ENCODE data around the gene OXSM.
A peak's percentile ranks its signal among the peaks of the same experiment; 100 is the strongest.

The OXSM gene

DNA sequence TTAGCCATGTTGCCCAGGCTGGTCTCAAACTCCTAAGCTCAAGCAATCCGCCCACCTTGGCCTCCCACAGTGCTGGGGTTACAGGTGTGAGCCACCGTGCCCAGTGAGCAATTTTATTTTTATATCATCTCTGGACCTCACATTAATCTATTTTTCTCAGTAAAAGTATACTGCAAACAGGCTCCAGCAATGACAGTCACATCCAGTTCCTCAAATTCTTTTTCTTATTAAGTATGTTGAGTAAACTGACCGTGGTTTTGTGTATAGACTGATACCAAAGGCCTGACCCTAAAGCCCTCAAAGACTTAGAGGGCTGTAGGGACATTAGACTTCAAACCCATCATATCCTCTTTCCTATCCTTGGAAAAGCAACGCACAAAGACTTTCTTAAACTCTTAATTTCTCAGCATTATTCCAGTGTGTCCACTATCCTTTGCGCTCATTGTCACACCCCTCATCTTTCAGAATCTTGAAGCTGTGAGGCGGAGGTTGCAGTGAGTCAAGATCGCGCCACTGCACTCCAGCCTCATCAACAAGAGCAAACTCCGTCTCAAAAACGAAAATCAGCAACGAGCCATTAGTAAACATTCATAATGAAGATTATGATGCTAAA, 8.6 kb upstream of the OXSM start:
- Histone ChIP-seq H3K4me1 (ENCODE audit: control insufficient read depth, insufficient read depth, low read length) (peaks cover 12% of the 10 kb centered on the region), H3K27ac (ENCODE audit: low read depth, low read length) (no peak overlapping the region), H3K4me3 (ENCODE audit: low read depth, low read length) (peak overlapping the region; percentile 93; the same call in 1 of the 2 replicates), H3K36me3 (ENCODE audit: control insufficient read depth, insufficient read depth, low read length) (peaks cover 20% of the 10 kb centered on the region), H3K27me3 (ENCODE audit: control insufficient read depth, insufficient read depth, low read length) (peaks cover 4% of the 10 kb centered on the region; the same call in 1 of the 2 replicates), H3K9me3 (ENCODE audit: control insufficient read depth, insufficient read depth, low read length) (no peaks in the 10 kb centered on the region), H3K9ac (ENCODE audit: low read depth, low read length) (no peak overlapping the region)

DNA sequence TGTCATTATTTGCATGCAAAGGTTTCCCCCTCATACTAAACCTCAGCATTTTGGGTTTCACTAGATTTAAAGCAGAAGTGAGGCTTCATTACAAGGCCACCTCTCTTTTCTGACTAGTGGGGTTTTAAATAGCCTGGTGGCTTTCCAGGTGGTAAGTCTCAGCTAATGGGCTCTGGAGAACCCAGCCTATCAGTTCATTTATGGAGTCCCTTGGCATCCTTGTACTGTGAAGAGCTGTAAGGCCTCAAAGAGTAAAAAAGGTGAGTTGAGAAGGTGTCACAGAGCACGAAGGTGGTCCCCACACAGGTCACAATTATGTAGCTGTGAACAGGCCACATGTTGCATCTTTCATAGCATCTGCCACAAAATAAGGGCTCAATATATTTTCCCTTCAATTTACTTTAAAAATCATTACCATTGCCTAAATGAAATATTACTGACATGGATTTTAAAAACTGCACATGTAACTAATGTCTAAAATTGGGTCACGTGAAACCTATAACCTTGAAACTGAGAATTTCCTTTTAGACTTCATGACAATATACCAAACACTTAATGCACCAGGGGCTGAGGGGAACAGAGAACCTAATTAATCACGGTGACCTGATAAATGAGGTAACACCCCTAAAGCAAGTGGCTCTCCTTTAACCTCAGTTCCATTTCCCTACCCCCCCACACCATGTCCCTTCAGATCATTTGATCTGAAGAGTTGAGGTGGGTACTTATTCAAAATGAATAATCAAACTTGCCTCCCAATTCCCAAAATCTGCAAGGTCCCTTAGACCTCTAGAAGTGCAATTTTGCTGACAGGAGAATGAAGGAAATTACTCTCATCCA, 7.9 kb upstream of the OXSM start:
- H3K4me1 ChIP-seq (ENCODE audit: control insufficient read depth, insufficient read depth, low read length), result peaks cover 12% of the 10 kb centered on the region
- peak overlapping the region; percentile 93 for H3K4me3 ChIP-seq (ENCODE audit: low read depth, low read length)
- peaks cover 4% of the 10 kb centered on the region; the same call in 1 of the 2 replicates for H3K27me3 ChIP-seq (ENCODE audit: control insufficient read depth, insufficient read depth, low read length)
- no peak overlapping the region for H3K9ac ChIP-seq (ENCODE audit: low read depth, low read length)
- peaks cover 13% of the 10 kb centered on the region for H3K36me3 ChIP-seq (ENCODE audit: control insufficient read depth, insufficient read depth, low read length)
- no peaks in the 10 kb centered on the region for H3K9me3 ChIP-seq (ENCODE audit: control insufficient read depth, insufficient read depth, low read length)
- H3K27ac ChIP-seq (ENCODE audit: low read depth, low read length), result no peak overlapping the region

DNA sequence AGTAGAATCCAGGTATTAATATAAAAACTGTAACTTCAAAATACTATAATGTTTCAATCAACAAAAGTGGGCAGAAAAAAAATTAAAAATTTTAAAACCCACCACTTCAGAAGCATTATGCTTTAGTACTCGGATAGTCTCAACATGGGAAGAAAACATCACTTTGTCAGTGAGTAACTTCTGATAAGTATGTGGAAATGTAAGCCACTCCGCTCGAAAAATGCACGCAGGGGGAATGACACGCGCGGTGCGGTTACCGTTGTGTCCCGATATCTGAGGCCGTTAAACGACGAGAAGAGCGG, 7.3 kb upstream of the OXSM start:
- Histone ChIP-seq H3K27me3 (ENCODE audit: control insufficient read depth, insufficient read depth, low read length) (peaks cover 4% of the 10 kb centered on the region; the same call in 1 of the 2 replicates), H3K36me3 (ENCODE audit: control insufficient read depth, insufficient read depth, low read length) (peaks cover 9% of the 10 kb centered on the region), H3K27ac (ENCODE audit: low read depth, low read length) (peak overlapping the region; percentile 68), H3K9ac (ENCODE audit: low read depth, low read length) (peak overlapping the region; percentile 65; the same call in 1 of the 2 replicates), H3K9me3 (ENCODE audit: control insufficient read depth, insufficient read depth, low read length) (no peaks in the 10 kb centered on the region), H3K4me1 (ENCODE audit: control insufficient read depth, insufficient read depth, low read length) (peaks cover 12% of the 10 kb centered on the region), H3K4me3 (ENCODE audit: low read depth, low read length) (peak overlapping the region; percentile 93)

DNA sequence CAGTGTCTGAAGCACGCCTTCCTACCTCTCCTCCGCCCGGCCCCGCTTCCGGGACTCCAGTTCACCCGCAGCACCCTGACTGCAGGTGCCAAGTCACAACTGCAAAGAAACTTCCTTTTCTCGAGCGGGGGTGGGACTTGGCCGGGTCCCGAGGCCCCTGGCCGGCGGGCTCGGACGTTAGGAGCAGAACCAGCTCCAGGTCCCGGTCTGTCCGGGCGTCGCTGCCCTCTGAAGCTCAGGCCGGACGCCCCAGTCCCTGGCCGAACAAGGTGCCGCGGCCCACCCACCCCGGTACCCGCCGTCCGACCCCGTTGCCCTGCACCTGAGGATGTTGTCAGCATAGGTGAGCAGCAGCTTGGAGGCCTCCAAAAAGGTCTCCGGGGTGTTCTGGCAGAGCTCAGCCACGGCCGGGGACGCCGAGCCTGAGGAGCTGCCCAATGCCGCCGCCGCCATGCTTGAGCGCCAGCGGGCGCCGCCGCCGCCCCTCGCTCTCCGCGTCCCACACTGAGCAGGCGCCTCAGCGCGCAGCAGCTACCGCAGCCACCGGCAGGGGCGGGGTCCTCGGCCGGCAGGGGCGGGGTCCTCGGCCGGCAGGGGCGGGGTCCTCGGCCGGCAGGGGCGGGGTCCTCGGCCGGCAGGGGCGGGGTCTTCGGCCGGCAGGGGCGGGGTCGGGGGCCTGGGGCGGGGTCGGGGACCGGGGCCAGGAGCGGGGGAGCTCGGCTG, 6.8 kb upstream of the OXSM start, which contains the start of gene NGLY1:
NGLY1 (minus strand) TSS at position 506 of the 723 bp plus-strand sequence; CDS start at position 453, 53 bp downstream.
- Histone ChIP-seq H3K27ac (ENCODE audit: low read depth, low read length) (peak within 1 kb of the TSS; percentile 68), H3K9me3 (ENCODE audit: control insufficient read depth, insufficient read depth, low read length) (no peaks in the 10 kb centered on the region)

DNA sequence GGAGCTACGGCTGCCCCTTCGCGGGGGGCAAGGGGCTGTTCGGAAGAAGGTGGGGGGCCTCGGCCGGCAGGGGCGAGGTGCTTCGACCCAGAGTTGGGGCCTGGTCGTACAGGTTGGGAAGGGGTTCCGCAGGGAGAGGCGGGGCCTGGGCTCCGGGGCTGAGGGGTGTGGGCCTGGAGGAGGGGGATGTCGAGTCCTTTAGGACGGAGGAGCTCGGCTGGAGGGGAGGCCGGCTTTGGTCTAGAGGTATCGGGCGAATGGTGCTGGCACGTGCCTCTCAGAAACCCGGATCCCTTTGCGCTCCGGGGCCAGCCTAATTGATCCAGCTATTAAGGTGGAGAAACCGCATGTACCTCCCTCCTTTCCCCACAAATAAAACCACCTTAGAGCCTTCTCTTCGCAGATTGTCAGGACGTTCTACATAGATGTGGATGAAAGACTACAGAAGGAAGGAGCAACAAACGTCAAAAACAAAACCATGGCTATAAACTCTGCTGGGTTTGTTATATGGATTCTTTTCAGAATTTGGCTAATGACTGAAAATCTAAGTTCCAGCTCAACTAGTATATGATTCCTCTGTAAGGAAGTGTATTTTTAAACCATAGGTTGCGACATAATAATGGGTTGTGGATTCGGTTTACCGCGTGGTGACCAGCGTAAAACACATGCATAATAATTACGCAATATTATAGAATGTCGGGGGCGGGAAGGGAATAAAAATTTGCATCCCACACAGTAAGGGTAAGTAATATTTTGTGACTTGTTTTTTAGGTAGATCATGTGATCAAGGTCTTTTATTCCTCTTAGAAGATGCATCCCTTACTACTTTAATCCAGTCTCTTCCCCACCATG, 6.0 kb upstream of the OXSM start:
- peak overlapping the region; percentile 68 for H3K4me3 ChIP-seq (ENCODE audit: low read depth, low read length)
- peaks cover 16% of the 10 kb centered on the region for H3K4me1 ChIP-seq (ENCODE audit: control insufficient read depth, insufficient read depth, low read length)
- H3K27me3 ChIP-seq (ENCODE audit: control insufficient read depth, insufficient read depth, low read length), result peaks cover 4% of the 10 kb centered on the region; the same call in 1 of the 2 replicates
- H3K36me3 ChIP-seq (ENCODE audit: control insufficient read depth, insufficient read depth, low read length), result no peaks in the 10 kb centered on the region
- no peak overlapping the region for H3K9ac ChIP-seq (ENCODE audit: low read depth, low read length)
- peak overlapping the region; percentile 38 for H3K27ac ChIP-seq (ENCODE audit: low read depth, low read length)
- no peaks in the 10 kb centered on the region for H3K9me3 ChIP-seq (ENCODE audit: control insufficient read depth, insufficient read depth, low read length)

More for the DNA sequence above, 6.8 kb upstream of the OXSM start, which contains the start of gene NGLY1:
- H3K4me1 ChIP-seq (ENCODE audit: control insufficient read depth, insufficient read depth, low read length), result peaks cover 12% of the 10 kb centered on the region
- peak within 1 kb of the TSS; percentile 65 for H3K9ac ChIP-seq (ENCODE audit: low read depth, low read length)
- peak within 1 kb of the TSS; percentile 93 for H3K4me3 ChIP-seq (ENCODE audit: low read depth, low read length)
- peaks cover 4% of the 10 kb centered on the region; the same call in 1 of the 2 replicates for H3K27me3 ChIP-seq (ENCODE audit: control insufficient read depth, insufficient read depth, low read length)
- H3K36me3 ChIP-seq (ENCODE audit: control insufficient read depth, insufficient read depth, low read length), result peaks cover 3% of the 10 kb centered on the region

DNA sequence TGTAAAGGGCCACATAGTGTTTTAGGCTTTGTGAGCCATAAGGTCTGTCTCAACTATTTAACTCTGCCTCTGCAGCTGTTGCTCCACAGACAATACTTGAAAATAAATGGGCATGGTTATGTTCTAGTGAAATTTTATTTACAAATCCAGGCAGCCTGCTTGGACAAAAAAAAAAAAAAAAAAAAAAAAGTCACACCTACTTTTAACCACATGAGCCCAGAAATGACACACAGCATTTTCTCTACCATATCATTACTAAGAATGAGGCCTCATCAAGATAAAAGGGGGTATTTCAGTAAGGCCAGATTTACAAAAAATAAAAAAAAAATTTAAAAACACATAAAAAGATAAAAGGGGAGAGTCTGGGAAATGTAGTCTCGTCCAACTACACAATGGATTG, 4.9 kb upstream of the OXSM start:
- peaks cover 4% of the 10 kb centered on the region; the same call in 1 of the 2 replicates for H3K27me3 ChIP-seq (ENCODE audit: control insufficient read depth, insufficient read depth, low read length)
- no peaks in the 10 kb centered on the region for H3K9me3 ChIP-seq (ENCODE audit: control insufficient read depth, insufficient read depth, low read length)
- H3K4me3 ChIP-seq (ENCODE audit: low read depth, low read length), result no peak overlapping the region
- no peak overlapping the region for H3K27ac ChIP-seq (ENCODE audit: low read depth, low read length)
- H3K36me3 ChIP-seq (ENCODE audit: control insufficient read depth, insufficient read depth, low read length), result no peaks in the 10 kb centered on the region
- H3K9ac ChIP-seq (ENCODE audit: low read depth, low read length), result no peak overlapping the region
- peaks cover 22% of the 10 kb centered on the region for H3K4me1 ChIP-seq (ENCODE audit: control insufficient read depth, insufficient read depth, low read length)

DNA sequence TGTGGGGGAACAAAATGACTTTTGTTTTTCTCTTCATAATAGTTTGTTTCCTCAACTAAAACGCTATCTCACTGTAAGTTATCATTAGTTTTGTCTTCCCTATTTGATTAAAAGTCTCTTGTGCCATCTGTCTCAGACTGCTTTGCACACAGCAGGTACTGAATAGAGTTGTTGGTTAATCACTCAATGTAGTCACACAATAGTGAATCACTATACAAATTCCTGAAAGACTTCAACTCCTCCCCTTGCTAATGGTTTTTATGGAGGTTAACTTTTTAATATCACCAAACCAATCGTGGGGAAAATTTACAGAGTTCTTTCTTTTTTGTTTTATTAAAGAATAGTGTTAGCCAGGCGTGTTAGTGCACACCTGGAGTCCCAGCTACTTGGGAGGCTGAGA, 4.1 kb upstream of the OXSM start:
- no peak overlapping the region for H3K27ac ChIP-seq (ENCODE audit: low read depth, low read length)
- H3K4me3 ChIP-seq (ENCODE audit: low read depth, low read length), result no peak overlapping the region
- H3K27me3 ChIP-seq (ENCODE audit: control insufficient read depth, insufficient read depth, low read length), result peaks cover 4% of the 10 kb centered on the region; the same call in 1 of the 2 replicates
- no peaks in the 10 kb centered on the region for H3K36me3 ChIP-seq (ENCODE audit: control insufficient read depth, insufficient read depth, low read length)
- no peak overlapping the region for H3K9ac ChIP-seq (ENCODE audit: low read depth, low read length)
- H3K4me1 ChIP-seq (ENCODE audit: control insufficient read depth, insufficient read depth, low read length), result peaks cover 28% of the 10 kb centered on the region
- no peaks in the 10 kb centered on the region for H3K9me3 ChIP-seq (ENCODE audit: control insufficient read depth, insufficient read depth, low read length)

DNA sequence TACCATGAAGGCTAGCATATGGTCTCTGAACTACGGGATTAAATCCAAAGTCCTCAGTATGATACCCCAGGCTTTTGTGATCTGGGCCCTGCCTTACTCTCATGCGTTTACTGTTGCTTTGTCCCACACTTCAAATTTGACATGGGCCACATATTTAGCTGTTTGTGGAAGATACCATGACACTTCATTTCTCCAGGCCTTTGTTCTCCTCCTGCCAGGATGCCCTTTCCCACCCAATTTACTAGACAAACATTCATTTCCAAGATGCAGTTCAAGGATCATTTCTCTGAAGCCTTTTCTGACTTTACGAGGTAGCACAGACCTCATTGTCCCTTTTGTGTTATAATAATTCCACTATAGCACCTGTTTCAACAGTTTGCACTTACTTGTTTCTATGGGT, 2.2 kb upstream of the OXSM start:
- Histone ChIP-seq H3K4me1 (ENCODE audit: control insufficient read depth, insufficient read depth, low read length) (peaks cover 22% of the 10 kb centered on the region; the same call in 1 of the 2 replicates), H3K9me3 (ENCODE audit: control insufficient read depth, insufficient read depth, low read length) (no peaks in the 10 kb centered on the region), H3K4me3 (ENCODE audit: low read depth, low read length) (no peak overlapping the region), H3K27ac (ENCODE audit: low read depth, low read length) (no peak overlapping the region), H3K36me3 (ENCODE audit: control insufficient read depth, insufficient read depth, low read length) (no peaks in the 10 kb centered on the region), H3K27me3 (ENCODE audit: control insufficient read depth, insufficient read depth, low read length) (peaks cover 4% of the 10 kb centered on the region; the same call in 1 of the 2 replicates), H3K9ac (ENCODE audit: low read depth, low read length) (no peak overlapping the region)

DNA sequence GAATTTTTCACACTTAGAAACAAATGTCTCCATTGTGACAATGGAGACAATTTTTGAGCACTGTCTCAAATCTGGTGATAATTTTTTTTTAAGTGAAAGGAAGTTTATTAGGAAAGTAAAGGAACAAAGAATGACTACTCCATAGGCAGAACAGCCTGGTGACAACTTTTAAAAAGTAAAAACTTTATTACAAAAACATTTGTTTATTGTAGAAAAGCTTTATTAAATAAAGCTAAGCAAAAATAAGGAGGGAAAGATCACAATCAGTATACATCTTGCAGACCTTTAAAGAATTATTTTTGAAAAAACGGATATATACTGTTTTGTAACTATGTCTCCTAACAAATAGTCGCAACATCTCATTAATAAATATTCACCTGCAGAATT, 688 bp upstream of the OXSM start:
- peaks cover 23% of the 10 kb centered on the region; the same call in 1 of the 2 replicates for H3K4me1 ChIP-seq (ENCODE audit: control insufficient read depth, insufficient read depth, low read length)
- H3K9me3 ChIP-seq (ENCODE audit: control insufficient read depth, insufficient read depth, low read length), result no peaks in the 10 kb centered on the region
- peak overlapping the region; percentile 79 for H3K27ac ChIP-seq (ENCODE audit: low read depth, low read length)
- no peak overlapping the region; the same call in 1 of the 2 replicates for H3K9ac ChIP-seq (ENCODE audit: low read depth, low read length)
- H3K36me3 ChIP-seq (ENCODE audit: control insufficient read depth, insufficient read depth, low read length), result no peaks in the 10 kb centered on the region
- peak overlapping the region; percentile 79 for H3K4me3 ChIP-seq (ENCODE audit: low read depth, low read length)
- peaks cover 3% of the 10 kb centered on the region; the same call in 1 of the 2 replicates for H3K27me3 ChIP-seq (ENCODE audit: control insufficient read depth, insufficient read depth, low read length)

DNA sequence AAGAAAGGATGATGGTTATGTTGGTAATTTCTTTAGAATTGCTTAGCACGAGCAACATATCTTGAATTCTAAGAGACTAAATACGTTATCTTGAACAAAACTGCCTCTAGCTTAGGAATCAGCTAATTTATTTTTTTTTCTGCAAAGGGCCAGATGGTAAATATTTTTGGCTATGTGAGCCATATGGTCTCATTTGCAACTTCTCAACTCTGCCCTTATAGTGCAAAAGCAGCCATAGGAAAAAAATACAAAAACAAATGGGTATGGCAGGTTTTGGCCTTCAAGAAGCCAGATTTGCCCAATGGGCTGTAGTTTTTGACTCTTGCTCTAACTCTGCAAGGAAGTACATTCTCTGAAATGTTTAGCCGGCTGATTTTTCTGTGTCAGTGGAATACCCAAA, 11.9 kb downstream of the OXSM start:
- H3K9me3 ChIP-seq (ENCODE audit: control insufficient read depth, insufficient read depth, low read length), result no peaks in the 10 kb centered on the region
- no peaks in the 10 kb centered on the region for H3K4me1 ChIP-seq (ENCODE audit: control insufficient read depth, insufficient read depth, low read length)

More for the DNA sequence above, 11.9 kb downstream of the OXSM start:
- Histone ChIP-seq H3K9ac (ENCODE audit: low read depth, low read length) (no peak overlapping the region), H3K4me3 (ENCODE audit: low read depth, low read length) (no peak overlapping the region), H3K27ac (ENCODE audit: low read depth, low read length) (no peak overlapping the region), H3K36me3 (ENCODE audit: control insufficient read depth, insufficient read depth, low read length) (no peaks in the 10 kb centered on the region), H3K27me3 (ENCODE audit: control insufficient read depth, insufficient read depth, low read length) (no peaks in the 10 kb centered on the region)

All from HUES48 (cell line).